Activated CD4-positive, CD25-positive, alpha-beta regulatory T cell treated with anti-CD3 and anti-CD28 coated beads, Interleukin-2, amount 50 U/mL, for 16 hours (primary cell): ENCODE data around the gene HIBADH.
"Not testable (repeated sequence)": the region's sequence is repeated elsewhere in the genome, so short reads cannot be mapped to it uniquely, and the experiment has no call there.

Experiments used
- DNase-seq: peaks from one replicate; pipeline ENCODE4 v3.0.0-alpha.2; 2020; ENCODE audit warnings: low read depth, low spot score

HIBADH gene

DNA sequence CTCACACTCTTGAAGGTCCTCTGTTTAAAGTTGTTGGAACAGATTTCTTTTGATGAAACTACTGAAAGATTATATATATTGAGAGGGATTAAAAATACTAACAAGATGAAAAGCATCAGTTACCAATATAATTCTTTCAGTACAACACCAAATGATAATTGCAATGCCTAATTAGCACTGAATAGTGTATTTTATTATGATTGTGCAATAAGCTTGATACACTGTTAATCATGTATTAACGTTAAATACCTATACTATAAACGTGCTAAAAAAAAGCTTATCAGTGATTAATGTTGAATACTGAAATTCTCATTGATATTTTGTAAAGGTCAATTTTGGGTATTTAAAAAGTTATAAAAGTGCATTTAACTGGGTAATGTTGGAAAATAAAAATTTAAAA lies 61.5 kb downstream of the HIBADH start:
- no peak for DNase-seq

DNA sequence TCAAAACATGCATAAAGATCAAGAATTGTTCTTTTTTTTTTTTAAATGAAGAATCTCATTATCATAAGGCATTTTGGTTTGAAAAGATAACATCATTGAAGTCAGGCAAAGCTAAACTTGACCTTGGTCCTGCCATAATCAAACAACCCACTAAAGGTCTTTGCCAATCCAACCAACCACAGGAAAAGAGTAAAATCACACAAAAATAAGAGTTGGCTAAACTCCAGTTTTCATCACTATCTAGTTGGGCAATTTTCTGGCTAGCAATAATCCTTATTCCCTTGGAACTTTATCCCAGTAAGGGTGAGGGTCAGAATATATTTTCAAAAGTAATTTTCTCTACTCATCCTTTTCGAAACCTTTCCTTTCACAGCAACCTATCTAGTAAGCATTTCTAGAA lies 62.4 kb downstream of the HIBADH start:
- DNase-seq: no peak

DNA sequence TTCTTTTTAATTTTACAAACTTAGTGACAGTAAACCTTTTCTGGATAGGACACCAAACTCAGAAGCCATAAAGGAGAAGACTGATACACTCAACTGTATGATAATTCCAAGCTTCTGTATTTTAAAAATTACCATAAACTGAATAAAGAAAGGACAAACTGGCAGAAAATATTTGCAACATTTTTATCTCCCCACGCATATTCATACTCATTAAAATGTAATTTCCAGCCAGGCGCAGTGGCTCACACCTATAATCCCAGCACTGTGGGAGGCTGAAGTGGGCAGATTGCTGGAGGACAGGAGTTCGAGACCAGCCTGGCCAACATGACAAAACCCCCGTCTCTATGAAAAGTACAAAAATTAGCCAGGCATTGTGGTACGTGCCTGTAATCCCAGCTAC lies 67.7 kb downstream of the HIBADH start:
- DNase-seq: no peak

DNA sequence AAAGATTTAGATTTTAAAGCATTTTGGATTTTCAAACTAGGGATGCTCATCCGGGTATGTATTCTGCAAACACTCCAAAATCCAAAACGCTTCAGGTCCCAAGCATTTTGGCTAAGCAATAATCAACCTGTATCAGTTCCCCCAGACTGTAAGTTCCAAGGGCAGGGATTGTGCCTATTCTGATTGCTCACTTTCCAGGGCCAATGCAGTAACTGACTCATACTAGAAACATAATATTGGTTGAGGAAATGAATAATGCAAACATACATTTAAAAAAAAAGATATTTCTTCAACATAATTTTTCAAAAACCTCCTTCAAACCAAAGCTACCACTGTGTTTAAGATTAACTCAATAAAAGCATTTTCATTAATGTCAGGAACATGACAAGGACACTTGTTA lies 69.5 kb downstream of the HIBADH start:
- DNase-seq: no peak

- no peak for DNase-seq
These were observed 72.3 kb downstream of the HIBADH start for GRCh38 chr7:27590416-27590815.

DNA sequence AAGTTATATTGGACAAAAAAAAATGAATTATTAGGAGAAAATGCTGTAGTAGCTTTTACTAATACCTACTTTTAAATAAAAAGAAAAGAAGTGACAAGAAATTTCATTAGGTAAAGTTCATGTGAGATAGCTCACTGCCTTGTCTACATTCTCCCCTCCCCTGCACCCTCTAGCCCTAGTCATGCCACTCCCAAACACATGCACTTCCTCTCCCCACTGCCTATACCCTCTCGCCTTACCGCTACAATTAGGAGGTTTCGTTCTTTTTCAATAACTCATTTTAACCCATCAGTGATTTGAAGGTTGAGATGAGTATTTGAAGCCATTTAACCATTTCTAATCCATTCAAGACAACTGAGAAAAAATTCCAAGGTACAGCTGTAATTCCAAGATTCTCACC lies 75.3 kb downstream of the HIBADH start:
- no peak for DNase-seq

- DNase-seq: no peak
These were observed 75.9 kb downstream of the HIBADH start for GRCh38 chr7:27586825-27587224.

DNA sequence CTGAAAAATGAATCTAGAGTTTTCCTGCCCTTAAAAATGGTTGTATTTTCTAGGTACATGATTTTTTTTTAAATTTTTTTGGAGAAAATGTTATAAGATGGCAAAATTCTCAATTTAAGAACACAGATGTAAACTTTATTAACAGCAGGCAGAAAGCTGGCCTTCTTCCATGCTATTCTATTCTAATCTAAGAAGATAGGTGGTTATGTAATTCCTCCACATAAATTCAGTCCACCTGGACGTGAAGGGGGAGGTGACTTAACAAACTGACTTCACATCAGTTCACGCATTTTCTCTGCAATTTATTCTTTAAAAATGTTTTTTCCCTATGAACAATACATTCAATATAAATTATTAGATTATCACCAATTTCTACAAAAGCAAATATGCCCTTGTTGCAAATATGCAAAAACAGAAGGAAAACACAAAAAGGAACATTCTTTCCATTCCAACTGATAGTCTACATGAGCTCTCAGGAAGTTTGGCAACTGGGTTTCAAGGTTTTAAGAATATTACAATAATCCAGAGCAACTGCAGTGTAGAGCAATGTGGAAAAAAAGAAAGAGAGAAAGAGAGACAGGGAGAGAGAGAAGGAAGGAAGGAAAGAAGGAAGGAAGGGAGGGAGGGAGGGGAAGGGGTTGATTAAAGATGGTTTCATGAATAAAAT lies 76.8 kb downstream of the HIBADH start:
- no peak for DNase-seq

DNA sequence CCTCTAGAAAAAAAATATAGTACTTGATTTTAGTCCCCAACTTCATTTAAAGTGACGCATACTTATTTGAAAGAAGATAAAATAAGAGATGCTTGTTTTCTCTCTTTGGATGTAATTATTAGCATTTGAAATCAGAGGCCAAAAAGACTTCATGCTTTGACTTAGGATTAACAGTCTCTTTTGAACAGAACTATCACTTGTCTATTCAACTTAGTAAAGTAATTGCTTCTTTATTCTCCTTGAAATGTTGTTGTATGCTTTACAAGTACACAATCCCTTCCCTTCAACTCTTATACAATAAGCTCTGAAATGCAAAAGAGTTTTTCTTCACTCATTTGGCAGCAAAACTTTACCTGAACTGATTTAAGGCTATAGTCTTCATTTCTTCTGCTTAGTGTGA lies 80.8 kb downstream of the HIBADH start:
- DNase-seq: no peak

GRCh38 chr7:27581119-27581518 lies 81.6 kb downstream of the HIBADH start:
- DNase-seq: no peak

DNA sequence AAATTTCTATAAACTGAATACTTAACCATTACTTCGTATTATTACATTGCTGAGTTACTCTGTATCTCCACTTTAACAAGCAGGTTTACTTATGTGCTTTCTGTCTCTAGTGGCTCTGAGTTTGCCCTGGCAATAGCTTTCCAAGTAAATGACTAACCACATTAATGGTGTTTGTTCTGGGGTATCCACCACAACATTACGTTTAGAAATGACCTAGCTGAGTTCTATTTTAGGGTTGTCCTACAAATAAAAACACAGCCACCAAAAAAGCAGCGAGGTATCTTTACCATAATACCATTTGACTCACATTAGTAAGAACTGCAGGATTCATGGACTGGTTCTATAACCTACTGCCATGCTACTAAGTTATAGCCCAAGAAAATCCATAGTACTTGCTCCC lies 83.1 kb downstream of the HIBADH start:
- no peak for DNase-seq

- DNase-seq: not testable (repeated sequence)
These were observed 84.5 kb downstream of the HIBADH start for GRCh38 chr7:27578169-27578568.

DNA sequence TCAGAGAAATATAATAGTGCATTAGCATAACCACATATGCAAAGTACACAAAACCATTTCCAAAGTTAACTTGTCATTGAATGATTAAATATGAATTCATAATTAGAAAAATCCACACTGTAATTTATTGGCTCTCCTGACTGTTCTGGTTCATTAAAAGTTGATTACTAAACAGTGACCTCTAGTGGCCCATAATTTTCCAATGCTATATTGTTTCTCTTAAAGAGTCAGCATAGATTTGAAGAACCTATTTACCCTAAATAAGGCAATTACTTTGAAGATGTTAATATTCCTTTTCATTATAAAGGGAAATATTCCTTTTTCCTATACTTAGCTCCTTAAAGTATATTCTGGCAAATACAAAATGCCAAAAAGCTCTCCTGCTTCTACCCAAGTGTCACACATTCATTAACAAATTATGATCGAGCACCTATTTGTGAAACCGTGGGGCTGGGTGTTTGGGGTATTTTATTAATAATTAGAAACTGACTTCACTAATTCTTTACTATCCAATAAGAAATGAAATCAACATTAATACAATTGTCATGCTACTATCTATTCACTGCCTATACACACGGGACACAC lies 86.2 kb downstream of the HIBADH start:
- DNase-seq: no peak

DNA sequence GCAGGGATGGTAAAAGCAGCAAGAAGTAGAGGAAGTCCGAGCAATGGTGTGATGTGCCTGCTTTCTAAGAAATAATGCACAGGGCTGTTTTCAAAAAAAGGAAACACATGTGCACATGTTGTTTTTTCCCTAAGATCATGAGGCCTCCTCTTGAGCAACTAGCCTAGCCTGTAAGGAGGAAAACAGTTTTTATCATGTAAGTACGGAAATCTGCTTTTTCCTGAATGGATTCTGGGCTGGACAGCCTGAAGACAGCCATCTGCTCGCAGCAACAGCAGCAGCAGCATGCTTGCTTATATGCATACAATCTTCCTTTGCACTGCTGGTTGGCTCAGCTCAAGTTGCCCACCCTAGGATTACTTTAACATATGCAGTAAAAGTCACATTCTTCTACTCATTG lies 87.1 kb downstream of the HIBADH start:
- no peak for DNase-seq

- DNase-seq: no peak
These were observed 93.6 kb downstream of the HIBADH start for GRCh38 chr7:27569106-27569505.

DNA sequence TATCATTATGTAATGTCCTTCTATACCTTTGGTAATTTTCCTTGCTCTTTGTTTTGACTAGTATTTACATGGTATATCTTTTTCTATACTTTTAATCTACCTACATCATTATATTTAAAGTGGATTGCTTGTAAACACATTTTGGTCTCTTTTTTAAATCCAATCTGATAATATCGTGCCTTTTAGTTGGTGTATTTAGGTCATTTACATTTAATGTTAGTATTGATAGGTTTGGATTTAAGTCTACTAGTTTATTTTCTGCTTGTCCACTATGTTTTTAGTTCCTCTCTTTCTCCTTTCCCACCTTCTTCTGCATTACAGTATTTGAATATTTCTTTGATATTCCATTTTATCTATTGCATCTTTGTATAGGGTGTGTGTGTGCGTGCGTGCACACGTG lies 95.4 kb downstream of the HIBADH start:
- no peak for DNase-seq

GRCh38 chr7:27564881-27565482 lies 97.7 kb downstream of the HIBADH start:
- no peak for DNase-seq

DNA sequence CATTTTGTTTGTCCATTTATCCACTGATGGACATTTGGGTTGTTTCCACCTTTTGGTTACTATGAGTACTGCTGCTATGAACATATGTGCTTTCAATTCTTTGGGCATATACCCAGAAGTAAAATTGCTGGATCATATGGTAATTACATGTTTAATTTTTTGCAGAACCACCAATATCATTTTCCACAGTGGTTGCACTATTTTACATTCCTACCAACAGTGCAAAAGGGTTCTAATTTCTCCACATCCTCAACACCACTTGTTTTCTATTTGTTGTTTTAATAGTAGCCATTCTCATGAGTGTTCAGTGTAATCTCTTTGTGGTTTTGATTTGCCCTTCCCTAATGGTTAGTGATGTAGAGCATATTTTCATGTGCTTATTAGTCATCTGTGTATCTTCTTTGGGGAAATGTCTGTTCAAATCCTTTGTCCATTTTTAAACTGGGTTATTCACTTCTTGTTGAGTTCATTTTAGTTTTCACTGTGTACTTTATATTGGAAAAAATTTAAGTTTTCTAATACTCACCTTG lies 101.9 kb downstream of the HIBADH start:
- DNase-seq: no peak

- DNase-seq: no peak
These were observed 107.0 kb downstream of the HIBADH start for GRCh38 chr7:27555670-27556069.

GRCh38 chr7:27554826-27555225 lies 107.9 kb downstream of the HIBADH start:
- no peak for DNase-seq

GRCh38 chr7:27553273-27553672 lies 109.4 kb downstream of the HIBADH start:
- no peak for DNase-seq

DNA sequence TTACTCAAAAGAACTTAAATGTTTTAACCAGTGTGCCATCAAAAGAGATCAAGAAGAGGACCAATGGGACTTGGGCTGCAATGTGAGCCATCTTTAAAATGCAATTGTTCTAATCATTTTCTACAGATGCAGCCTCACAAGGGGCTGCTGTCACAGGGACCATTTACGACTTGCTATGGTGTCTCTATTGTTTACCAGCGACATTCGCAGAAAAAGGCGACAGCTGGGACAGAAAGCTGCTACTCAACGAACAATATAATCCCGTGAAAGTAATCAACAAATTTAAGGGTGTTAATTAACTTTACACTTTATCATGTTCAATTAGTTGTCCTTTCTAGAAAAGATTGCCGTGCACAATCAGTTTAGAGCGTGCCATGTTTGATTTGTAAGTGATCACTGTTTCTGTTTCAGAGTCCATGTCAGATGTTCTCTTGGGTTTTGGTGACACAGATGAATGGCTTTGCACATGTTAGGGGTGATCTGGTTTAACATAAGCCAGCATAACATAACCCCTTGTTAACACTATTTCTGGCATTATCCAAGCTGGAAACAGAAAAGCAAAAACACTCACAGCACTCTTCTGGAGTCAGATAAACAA lies 110.8 kb downstream of the HIBADH start:
- DNase-seq: no peak

- no peak for DNase-seq
These were observed 113.1 kb downstream of the HIBADH start for GRCh38 chr7:27549606-27550005.
